ENCODE data around the gene KRT28.
A peak's percentile ranks its signal among the peaks of the same experiment; 100 is the strongest.

The KRT28 gene

DNA sequence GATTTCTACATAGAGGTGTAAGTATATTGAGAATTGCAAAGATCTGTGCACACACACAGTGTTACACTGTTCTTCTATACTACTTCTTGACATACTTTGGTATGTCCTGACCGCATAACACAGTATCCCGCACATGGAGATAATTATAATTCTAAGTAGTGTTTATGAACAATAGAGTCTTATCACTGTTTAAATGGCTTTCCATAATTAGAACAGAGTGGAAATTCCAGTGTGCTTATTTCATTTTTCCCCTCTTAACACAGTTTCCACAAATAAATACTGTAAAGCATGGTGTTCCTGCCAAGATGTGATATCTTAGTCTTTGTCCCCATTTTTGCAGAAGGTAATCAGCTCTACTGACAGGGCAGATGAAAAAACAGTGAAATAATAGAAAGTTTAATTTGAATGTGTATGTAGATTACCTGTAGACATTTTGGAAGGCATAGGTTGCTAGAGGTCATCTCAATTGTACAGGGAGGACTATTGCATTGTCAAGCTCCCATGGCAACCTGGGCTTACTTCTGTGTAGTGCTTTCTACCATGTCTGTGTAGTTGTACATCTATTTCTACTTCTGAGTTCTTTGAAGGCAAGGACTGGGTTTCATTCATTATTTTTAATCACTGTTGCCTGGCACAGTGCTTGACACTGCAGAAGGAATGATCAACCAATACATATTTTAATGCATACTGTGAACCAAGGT, 10.1 kb upstream of the KRT28 start:
- TF ChIP-seq, protein P1, sequence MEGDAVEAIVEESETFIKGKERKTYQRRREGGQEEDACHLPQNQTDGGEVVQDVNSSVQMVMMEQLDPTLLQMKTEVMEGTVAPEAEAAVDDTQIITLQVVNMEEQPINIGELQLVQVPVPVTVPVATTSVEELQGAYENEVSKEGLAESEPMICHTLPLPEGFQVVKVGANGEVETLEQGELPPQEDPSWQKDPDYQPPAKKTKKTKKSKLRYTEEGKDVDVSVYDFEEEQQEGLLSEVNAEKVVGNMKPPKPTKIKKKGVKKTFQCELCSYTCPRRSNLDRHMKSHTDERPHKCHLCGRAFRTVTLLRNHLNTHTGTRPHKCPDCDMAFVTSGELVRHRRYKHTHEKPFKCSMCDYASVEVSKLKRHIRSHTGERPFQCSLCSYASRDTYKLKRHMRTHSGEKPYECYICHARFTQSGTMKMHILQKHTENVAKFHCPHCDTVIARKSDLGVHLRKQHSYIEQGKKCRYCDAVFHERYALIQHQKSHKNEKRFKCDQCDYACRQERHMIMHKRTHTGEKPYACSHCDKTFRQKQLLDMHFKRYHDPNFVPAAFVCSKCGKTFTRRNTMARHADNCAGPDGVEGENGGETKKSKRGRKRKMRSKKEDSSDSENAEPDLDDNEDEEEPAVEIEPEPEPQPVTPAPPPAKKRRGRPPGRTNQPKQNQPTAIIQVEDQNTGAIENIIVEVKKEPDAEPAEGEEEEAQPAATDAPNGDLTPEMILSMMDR (IDR thresholded peaks at IDR 0.05; ENCODE audit: low read depth, low read length): no peak
- H3K9me3 ChIP-seq: no peaks in the 10 kb centered on the region
- no peaks in the 10 kb centered on the region for H3K36me3 ChIP-seq
- H3K4me3 ChIP-seq (ENCODE audit: low read depth, low read length): no peak overlapping the region
- no peaks in the 10 kb centered on the region for H3K4me1 ChIP-seq
- peaks cover 64% of the 10 kb centered on the region for H3K27me3 ChIP-seq
- DNase-seq: no peak

DNA sequence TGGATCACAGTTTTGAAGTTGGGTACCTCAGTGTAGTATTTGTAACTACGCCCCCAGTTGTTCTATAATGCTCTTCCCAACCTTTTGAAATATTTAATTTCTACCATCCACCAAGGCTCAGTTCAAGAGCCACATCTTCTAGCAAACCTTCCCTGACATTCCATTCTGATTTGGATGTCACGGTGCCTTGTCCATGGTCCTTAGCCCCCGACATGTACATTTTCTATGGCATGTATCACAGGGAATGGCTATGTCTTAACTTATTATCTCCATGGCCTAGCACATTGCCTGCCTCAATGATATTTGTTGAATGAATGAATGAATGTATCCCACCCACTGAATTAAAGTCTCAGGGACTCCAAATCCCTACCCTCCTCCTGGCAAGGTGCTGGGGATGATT, 6.4 kb upstream of the KRT28 start:
- Histone ChIP-seq H3K9me3 (no peaks in the 10 kb centered on the region), H3K27me3 (peaks cover 82% of the 10 kb centered on the region), H3K4me3 (ENCODE audit: low read depth, low read length) (no peak overlapping the region), H3K4me1 (no peaks in the 10 kb centered on the region), H3K36me3 (no peaks in the 10 kb centered on the region)
- TF ChIP-seq, protein P1 (IDR thresholded peaks at IDR 0.05; ENCODE audit: low read depth, low read length): no peak
- no peak for DNase-seq

DNA sequence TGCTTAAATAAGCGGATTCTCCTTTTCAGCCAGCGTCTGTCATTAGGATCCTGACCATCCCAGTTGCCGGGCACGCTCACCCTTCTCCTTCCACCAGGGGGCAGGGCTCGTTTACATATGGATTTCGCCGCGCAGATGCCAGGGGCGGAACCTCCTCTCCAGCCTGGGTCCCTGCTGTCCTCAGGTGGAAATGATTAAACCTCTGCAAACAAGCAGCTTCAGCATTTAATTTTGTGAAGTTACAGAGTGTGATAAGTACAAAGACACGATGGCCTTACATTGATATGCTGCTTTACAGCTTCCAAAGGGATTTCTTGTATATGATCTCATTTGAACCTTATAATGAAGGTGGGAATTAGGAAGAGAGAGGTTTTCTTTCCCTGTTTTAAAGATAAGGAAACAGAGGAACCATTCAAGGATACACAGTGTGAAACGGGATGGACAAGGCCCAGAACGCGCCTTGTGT, 3.9 kb upstream of the KRT28 start:
- H3K27me3 ChIP-seq: peaks cover 82% of the 10 kb centered on the region
- peak; percentile 84 for DNase-seq
- H3K4me1 ChIP-seq: no peaks in the 10 kb centered on the region
- no peaks in the 10 kb centered on the region for H3K9me3 ChIP-seq
- TF ChIP-seq, protein P1 (IDR thresholded peaks at IDR 0.05; ENCODE audit: low read depth, low read length): peak; percentile 93
- H3K4me3 ChIP-seq (ENCODE audit: low read depth, low read length): no peak overlapping the region
- H3K36me3 ChIP-seq: no peaks in the 10 kb centered on the region

DNA sequence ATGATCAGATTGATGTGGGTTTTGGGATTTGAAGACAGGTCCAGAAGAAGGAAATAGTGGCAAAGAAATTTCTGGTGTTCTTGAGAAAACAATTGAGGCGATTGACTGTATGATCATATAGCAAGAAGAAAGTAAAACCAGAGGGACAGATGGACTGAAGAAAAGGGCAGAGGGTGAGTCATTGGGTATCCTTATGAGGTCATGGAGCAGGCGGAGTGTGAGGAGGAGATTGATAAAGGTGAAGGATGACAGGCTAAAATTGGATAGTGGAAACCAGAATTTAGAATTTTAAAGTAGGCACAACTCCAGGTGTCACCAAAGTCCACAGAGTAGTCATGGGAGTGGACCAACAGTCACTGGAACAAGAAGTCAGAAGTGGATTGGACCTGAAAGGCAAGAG, 1.4 kb upstream of the KRT28 start:
- H3K27me3 ChIP-seq: peaks cover 84% of the 10 kb centered on the region
- no peaks in the 10 kb centered on the region for H3K9me3 ChIP-seq
- TF ChIP-seq, protein P1 (IDR thresholded peaks at IDR 0.05; ENCODE audit: low read depth, low read length): no peak
- no peak for DNase-seq
- no peak overlapping the region for H3K4me3 ChIP-seq (ENCODE audit: low read depth, low read length)
- no peaks in the 10 kb centered on the region for H3K36me3 ChIP-seq
- H3K4me1 ChIP-seq: no peaks in the 10 kb centered on the region

DNA sequence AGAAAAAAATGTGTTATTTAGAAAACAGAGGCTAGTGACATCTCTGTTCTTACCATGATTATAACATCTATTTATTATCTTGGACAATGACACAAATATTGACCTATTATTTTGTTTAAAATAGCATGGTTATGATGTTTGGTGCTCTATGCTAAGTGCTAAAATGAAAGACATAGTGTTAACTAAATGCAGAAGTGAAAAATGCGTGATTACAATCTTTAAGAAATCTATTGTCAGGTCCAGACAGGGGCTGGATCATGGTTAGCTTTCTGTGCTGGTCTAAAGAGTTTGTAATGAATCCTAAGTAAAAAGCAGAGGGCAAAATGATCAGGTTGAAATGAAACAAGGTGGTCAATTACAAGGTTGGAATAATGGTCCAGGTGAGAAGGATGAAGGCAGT, 622 bp upstream of the KRT28 start:
- Histone ChIP-seq H3K27me3 (peaks cover 84% of the 10 kb centered on the region), H3K36me3 (no peaks in the 10 kb centered on the region), H3K9me3 (no peaks in the 10 kb centered on the region), H3K4me1 (no peaks in the 10 kb centered on the region), H3K4me3 (ENCODE audit: low read depth, low read length) (no peak overlapping the region)
- TF ChIP-seq, protein P1 (IDR thresholded peaks at IDR 0.05; ENCODE audit: low read depth, low read length): no peak
- DNase-seq: no peak

DNA sequence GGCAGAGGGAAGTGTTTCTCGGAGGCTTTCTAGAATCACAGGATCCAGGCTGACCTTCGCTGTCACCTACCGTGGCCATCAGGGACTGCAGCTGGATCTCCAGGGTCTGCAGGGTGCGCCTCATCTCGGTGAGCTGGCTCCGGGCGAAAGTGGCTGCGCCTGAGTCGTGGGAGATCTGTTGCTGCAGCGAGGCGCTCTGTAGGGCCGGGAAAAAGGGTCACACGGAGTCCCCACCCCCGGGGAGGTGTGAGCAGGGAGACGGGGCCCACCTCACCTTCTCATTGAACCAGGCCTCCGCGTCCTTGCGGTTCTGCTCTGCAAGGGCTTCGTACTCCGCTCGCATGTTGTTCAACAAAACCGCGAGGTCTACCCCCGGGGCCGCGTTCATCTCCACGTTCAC, 2.9 kb downstream of the KRT28 start:
- no peak overlapping the region for H3K4me3 ChIP-seq (ENCODE audit: low read depth, low read length)
- H3K9me3 ChIP-seq: no peaks in the 10 kb centered on the region
- no peaks in the 10 kb centered on the region for H3K4me1 ChIP-seq
- H3K36me3 ChIP-seq: no peaks in the 10 kb centered on the region
- TF ChIP-seq, protein P1 (IDR thresholded peaks at IDR 0.05; ENCODE audit: low read depth, low read length): no peak
- H3K27me3 ChIP-seq: peaks cover 91% of the 10 kb centered on the region
- no peak for DNase-seq
